Activated gamma-delta T cell treated with anti-CD3 and anti-CD28 coated beads, Interleukin-2, amount 50 U/mL, for 16 hours (primary cell): ENCODE measurements around the gene TMEM61.
"Not testable (repeated sequence)": the region's sequence is repeated elsewhere in the genome, so short reads cannot be mapped to it uniquely, and the experiment has no call there.

Source experiments
- DNase-seq: peaks from one replicate; pipeline ENCODE4 v3.0.0-alpha.2; 2020; ENCODE audit warnings: low read depth

The TMEM61 gene

GRCh38 chr1:54980528-54981241 lies at the start of gene TMEM61:
TMEM61 (plus strand) TSS chr1:54980628; CDS start chr1:54981066, 438 bp downstream.
- DNase-seq = no peak

- no peak for DNase-seq
Observed at GRCh38 chr1:54931275-54931840, 49.1 kb upstream of the TMEM61 start.

- DNase-seq = not testable (repeated sequence)
Observed at GRCh38 chr1:54934081-54934480, 46.3 kb upstream of the TMEM61 start.

- no peak for DNase-seq
Observed at GRCh38 chr1:54934869-54935268, 45.6 kb upstream of the TMEM61 start.

GRCh38 chr1:54936791-54937190 lies 43.6 kb upstream of the TMEM61 start:
- DNase-seq = no peak

- no peak for DNase-seq
Observed at GRCh38 chr1:54937469-54937868, 43.0 kb upstream of the TMEM61 start.

GRCh38 chr1:54938955-54939354 lies 41.5 kb upstream of the TMEM61 start:
- not testable (repeated sequence) for DNase-seq

GRCh38 chr1:54940042-54940441 lies 40.4 kb upstream of the TMEM61 start:
- no peak for DNase-seq

GRCh38 chr1:54942976-54943375 lies 37.5 kb upstream of the TMEM61 start:
- no peak for DNase-seq

- DNase-seq = peak; percentile 8
Observed at GRCh38 chr1:54944610-54945392, 35.6 kb upstream of the TMEM61 start.

- DNase-seq = no peak
Observed at GRCh38 chr1:54945393-54945936, 35.0 kb upstream of the TMEM61 start.

- DNase-seq = no peak
Observed at GRCh38 chr1:54947540-54947939, 32.9 kb upstream of the TMEM61 start.

- DNase-seq = no peak
Observed at GRCh38 chr1:54949053-54949452, 31.4 kb upstream of the TMEM61 start.

GRCh38 chr1:54950006-54950368 lies 30.4 kb upstream of the TMEM61 start:
- no peak for DNase-seq

- no peak for DNase-seq
Observed at GRCh38 chr1:54950369-54951163, 29.9 kb upstream of the TMEM61 start.

- no peak for DNase-seq
Observed at GRCh38 chr1:54951810-54952226, 28.6 kb upstream of the TMEM61 start.

- no peak for DNase-seq
Observed at GRCh38 chr1:54952950-54953718, 27.3 kb upstream of the TMEM61 start.

GRCh38 chr1:54953846-54954245 lies 26.6 kb upstream of the TMEM61 start:
- DNase-seq = no peak

- no peak for DNase-seq
Observed at GRCh38 chr1:54955359-54955758, 25.1 kb upstream of the TMEM61 start.

- no peak for DNase-seq
Observed at GRCh38 chr1:54956726-54957125, 23.7 kb upstream of the TMEM61 start.

- DNase-seq = no peak
Observed at GRCh38 chr1:54959241-54959640, 21.2 kb upstream of the TMEM61 start.
